ENCODE data around the gene CLASP1.
"Not testable (repeated sequence)": the region's sequence is repeated elsewhere in the genome, so short reads cannot be mapped to it uniquely, and the experiment has no call there.

The CLASP1 gene

GRCh38 chr2:121468936-121469335 lies 180.3 kb downstream of the CLASP1 start:
- no peak for DNase-seq

- no peak for DNase-seq
Observed at GRCh38 chr2:121459291-121459690, 190.0 kb downstream of the CLASP1 start.

GRCh38 chr2:121456325-121456724 lies 192.9 kb downstream of the CLASP1 start:
- DNase-seq: no peak

GRCh38 chr2:121455446-121455845 lies 193.8 kb downstream of the CLASP1 start:
- no peak for DNase-seq

- DNase-seq: no peak
Observed at GRCh38 chr2:121454549-121455090, 194.6 kb downstream of the CLASP1 start.

- DNase-seq: no peak
Observed at GRCh38 chr2:121451398-121451797, 197.9 kb downstream of the CLASP1 start.

- no peak for DNase-seq
Observed at GRCh38 chr2:121450301-121450700, 199.0 kb downstream of the CLASP1 start.

- DNase-seq: no peak
Observed at GRCh38 chr2:121446647-121447241, 202.5 kb downstream of the CLASP1 start.

GRCh38 chr2:121442889-121443288 lies 206.4 kb downstream of the CLASP1 start:
- DNase-seq: no peak

- DNase-seq: not testable (repeated sequence)
Observed at GRCh38 chr2:121438290-121438689, 211.0 kb downstream of the CLASP1 start.

GRCh38 chr2:121436918-121437317 lies 212.3 kb downstream of the CLASP1 start:
- DNase-seq: no peak

GRCh38 chr2:121435790-121436189 lies 213.5 kb downstream of the CLASP1 start:
- DNase-seq: no peak

- DNase-seq: no peak
Observed at GRCh38 chr2:121431214-121431613, 218.0 kb downstream of the CLASP1 start.

- DNase-seq: no peak
Observed at GRCh38 chr2:121429927-121430520, 219.2 kb downstream of the CLASP1 start.

GRCh38 chr2:121429119-121429903 lies 220.0 kb downstream of the CLASP1 start:
- DNase-seq: no peak

GRCh38 chr2:121427187-121427689 lies 222.0 kb downstream of the CLASP1 start:
- DNase-seq: no peak

- no peak for DNase-seq
Observed at GRCh38 chr2:121420486-121420885, 228.8 kb downstream of the CLASP1 start.

- no peak for DNase-seq
Observed at GRCh38 chr2:121419081-121419699, 230.1 kb downstream of the CLASP1 start.

GRCh38 chr2:121418494-121419058 lies 230.7 kb downstream of the CLASP1 start:
- DNase-seq: no peak

GRCh38 chr2:121417826-121418225 lies 231.4 kb downstream of the CLASP1 start:
- DNase-seq: no peak

GRCh38 chr2:121415727-121416126 lies 233.5 kb downstream of the CLASP1 start:
- no peak for DNase-seq

GRCh38 chr2:121412349-121412748 lies 236.9 kb downstream of the CLASP1 start:
- no peak for DNase-seq

GRCh38 chr2:121409966-121410365 lies 239.3 kb downstream of the CLASP1 start:
- DNase-seq: no peak
